Measurements from ENCODE around the gene CCSER1.

DNA sequence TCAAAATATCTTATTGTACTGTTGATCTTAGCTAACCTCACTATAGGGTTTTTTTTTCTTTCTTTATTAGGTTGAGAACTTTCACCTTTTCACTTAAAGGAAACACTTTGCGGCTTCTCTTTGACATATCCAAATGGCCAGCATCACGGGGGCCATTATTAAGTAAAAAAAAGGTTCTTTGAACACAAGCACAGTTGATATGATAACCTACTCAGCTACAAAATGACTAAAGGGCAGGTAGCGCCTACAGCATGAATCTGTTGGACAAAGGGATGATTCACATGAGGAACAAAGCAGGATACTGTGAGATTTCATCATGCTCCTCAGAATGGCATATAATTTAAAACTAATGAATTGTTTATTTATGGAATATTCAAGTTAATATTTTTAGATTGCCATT is 119.6 kb downstream of the CCSER1 start:
- TF ChIP-seq, protein P1, sequence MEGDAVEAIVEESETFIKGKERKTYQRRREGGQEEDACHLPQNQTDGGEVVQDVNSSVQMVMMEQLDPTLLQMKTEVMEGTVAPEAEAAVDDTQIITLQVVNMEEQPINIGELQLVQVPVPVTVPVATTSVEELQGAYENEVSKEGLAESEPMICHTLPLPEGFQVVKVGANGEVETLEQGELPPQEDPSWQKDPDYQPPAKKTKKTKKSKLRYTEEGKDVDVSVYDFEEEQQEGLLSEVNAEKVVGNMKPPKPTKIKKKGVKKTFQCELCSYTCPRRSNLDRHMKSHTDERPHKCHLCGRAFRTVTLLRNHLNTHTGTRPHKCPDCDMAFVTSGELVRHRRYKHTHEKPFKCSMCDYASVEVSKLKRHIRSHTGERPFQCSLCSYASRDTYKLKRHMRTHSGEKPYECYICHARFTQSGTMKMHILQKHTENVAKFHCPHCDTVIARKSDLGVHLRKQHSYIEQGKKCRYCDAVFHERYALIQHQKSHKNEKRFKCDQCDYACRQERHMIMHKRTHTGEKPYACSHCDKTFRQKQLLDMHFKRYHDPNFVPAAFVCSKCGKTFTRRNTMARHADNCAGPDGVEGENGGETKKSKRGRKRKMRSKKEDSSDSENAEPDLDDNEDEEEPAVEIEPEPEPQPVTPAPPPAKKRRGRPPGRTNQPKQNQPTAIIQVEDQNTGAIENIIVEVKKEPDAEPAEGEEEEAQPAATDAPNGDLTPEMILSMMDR (IDR thresholded peaks at IDR 0.05), result no peak
- TF ChIP-seq EP300 (IDR thresholded peaks at IDR 0.05), result no peak

Data from esophagus muscularis mucosa (tissue), 3 donors.